NT2/D1 (cell line): ENCODE measurements around the gene MAP2K6.

Experiments used
- YY1 ChIP-seq: IDR thresholded peaks from 2 replicates; pipeline ENCODE4 v1.6.1; 2011; ENCODE audit not compliant: insufficient read length, insufficient read depth
- ZNF274 ChIP-seq: IDR thresholded peaks from 2 replicates; pipeline ENCODE4 v1.6.1; 2011; ENCODE audit warnings: mild to moderate bottlenecking, low read depth, low read length

- no peak for TF ChIP-seq YY1
- no peak for TF ChIP-seq ZNF274
Observed at GRCh38 chr17:69367298-69367697, 47.2 kb upstream of the MAP2K6 start.
